Peyer's patch (tissue), 4 donors: ENCODE results near the gene SLC26A3. TPM values are rescaled to one million over a fixed set of nuclear protein-coding genes. Genes with fewer than 3 reads are reported as not detected.

Experiments
- DNase-seq, 3 donors: peaks; one replicate each; pipeline ENCODE4 v3.0.0-alpha.2; 2017 to 2019
- H3K27ac ChIP-seq, 4 donors: fragments of 200-600 bp; sonication (generic); one replicate each; pipeline ENCODE4 v1.5.1; 2016 to 2019
- H3K27me3 ChIP-seq, 2 donors: fragments of 200-600 bp; sonication (generic); one replicate each; pipeline ENCODE4 v1.5.1; 2019
- H3K36me3 ChIP-seq, 3 donors: fragments of 200-600 bp; sonication (generic); one replicate each; pipeline ENCODE4 v1.5.1; 2016 to 2019
- H3K4me1 ChIP-seq, 4 donors: fragments of 200-600 bp; sonication (generic); one replicate each; pipeline ENCODE4 v1.5.1; 2016 to 2019
- H3K4me3 ChIP-seq, 4 donors: fragments of 200-600 bp; sonication (generic); 1 replicate in 3 of 4; 2 replicates in 1 of 4; pipeline ENCODE4 v1.5.1; 2016 to 2019; ENCODE audit warnings: mild to moderate bottlenecking in 1 of 4
- H3K9me3 ChIP-seq, 4 donors: fragments of 200-600 bp; sonication (generic); one replicate each; pipeline ENCODE4 v1.5.1; 2016 to 2019; ENCODE audit warnings: mild to moderate bottlenecking in 1 of 4
- POLR2A ChIP-seq, 2 donors: fragments of 450-650 bp; IDR thresholded peaks; one replicate each; pipeline ENCODE4 v1.5.1; 2017; ENCODE audit warnings: antibody characterized with exemption in 2 of 2, mild to moderate bottlenecking in 2 of 2, moderate library complexity in 2 of 2
- total RNA-seq, 4 donors: library from RNA; depleted of rRNA; stranded (reverse); fragments of >200 nt; gene quantifications; one replicate each; pipeline ENCODE4 v1.1.0, GENCODE V29; 2016
- TF ChIP-seq, protein P1 (sequence below), 6 experiments: fragments of 450-650 bp in 4 of 6; fragments of 200-600 bp in 2 of 6; sonication (generic) in 1 of 6; IDR thresholded peaks; one replicate each; pipeline ENCODE4 v1.5.1; 2017 to 2019; ENCODE audit warnings: antibody characterized with exemption in 6 of 6, mild to moderate bottlenecking in 3 of 6, moderate library complexity in 1 of 6

SLC26A3 gene
- total RNA-seq, 4 donors from 2014 or later = 6.6 to 587 (median 341) TPM

DNA sequence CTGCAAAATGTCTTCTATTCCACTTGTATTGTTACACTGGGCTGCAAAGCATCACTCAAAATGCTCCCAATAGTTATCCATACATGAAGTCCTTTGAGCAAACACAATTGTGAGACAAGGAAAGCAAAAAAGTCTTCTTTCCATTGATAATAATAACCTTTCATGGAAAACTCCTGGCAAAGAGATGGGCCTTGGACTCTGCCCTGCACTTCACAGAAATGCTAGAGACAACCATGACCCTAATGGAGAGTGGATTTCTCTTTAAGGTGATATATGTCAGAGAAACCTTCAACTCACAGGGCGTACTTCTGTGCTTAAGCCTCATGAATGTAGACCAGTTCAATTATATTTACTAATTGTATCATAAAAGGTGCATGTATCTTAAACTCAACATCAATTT lies 19.4 kb downstream of the SLC26A3 start:
- Histone ChIP-seq H3K4me3 (no peak overlapping the region), H3K4me1 (peaks cover 0 to 15% (median 0%) of the 10 kb centered on the region in 4 donors), H3K36me3 (no peaks in the 10 kb centered on the region), H3K27me3 (no peaks in the 10 kb centered on the region), H3K27ac (no peak overlapping the region), H3K9me3 (no peaks in the 10 kb centered on the region)
- DNase-seq = no peak
- TF ChIP-seq, protein P1, sequence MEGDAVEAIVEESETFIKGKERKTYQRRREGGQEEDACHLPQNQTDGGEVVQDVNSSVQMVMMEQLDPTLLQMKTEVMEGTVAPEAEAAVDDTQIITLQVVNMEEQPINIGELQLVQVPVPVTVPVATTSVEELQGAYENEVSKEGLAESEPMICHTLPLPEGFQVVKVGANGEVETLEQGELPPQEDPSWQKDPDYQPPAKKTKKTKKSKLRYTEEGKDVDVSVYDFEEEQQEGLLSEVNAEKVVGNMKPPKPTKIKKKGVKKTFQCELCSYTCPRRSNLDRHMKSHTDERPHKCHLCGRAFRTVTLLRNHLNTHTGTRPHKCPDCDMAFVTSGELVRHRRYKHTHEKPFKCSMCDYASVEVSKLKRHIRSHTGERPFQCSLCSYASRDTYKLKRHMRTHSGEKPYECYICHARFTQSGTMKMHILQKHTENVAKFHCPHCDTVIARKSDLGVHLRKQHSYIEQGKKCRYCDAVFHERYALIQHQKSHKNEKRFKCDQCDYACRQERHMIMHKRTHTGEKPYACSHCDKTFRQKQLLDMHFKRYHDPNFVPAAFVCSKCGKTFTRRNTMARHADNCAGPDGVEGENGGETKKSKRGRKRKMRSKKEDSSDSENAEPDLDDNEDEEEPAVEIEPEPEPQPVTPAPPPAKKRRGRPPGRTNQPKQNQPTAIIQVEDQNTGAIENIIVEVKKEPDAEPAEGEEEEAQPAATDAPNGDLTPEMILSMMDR (IDR thresholded peaks at IDR 0.05) = no peak
- TF ChIP-seq POLR2A (IDR thresholded peaks at IDR 0.05) = no peak

DNA sequence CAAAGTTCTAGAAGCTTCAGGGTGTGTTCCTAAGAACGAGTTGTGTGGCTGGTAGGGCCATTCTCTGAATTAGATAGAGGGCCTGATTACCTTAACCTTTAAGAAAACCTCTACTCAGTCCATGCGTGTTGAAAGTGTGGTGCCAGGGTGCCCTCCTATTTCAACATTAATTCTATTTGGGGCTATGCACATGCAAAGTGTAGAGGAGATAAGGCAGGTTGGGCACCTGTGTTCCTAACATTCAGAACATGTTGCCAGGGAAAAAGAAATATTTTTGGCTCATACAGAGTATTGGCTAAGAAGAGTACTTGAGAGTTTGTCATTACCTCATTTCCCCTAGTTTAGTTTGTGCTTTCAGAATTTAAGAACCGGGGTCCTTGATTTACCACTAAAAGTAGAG lies 20.6 kb downstream of the SLC26A3 start:
- DNase-seq = no peak
- Histone ChIP-seq H3K27me3 (no peaks in the 10 kb centered on the region), H3K27ac (no peak overlapping the region), H3K4me3 (no peak overlapping the region), H3K4me1 (peaks cover 0 to 18% (median 0%) of the 10 kb centered on the region in 4 donors), H3K9me3 (no peaks in the 10 kb centered on the region), H3K36me3 (peaks cover 0 to 3% (median 0%) of the 10 kb centered on the region in 3 donors)
- TF ChIP-seq, protein P1 (IDR thresholded peaks at IDR 0.05) = no peak
- TF ChIP-seq POLR2A (IDR thresholded peaks at IDR 0.05) = no peak

DNA sequence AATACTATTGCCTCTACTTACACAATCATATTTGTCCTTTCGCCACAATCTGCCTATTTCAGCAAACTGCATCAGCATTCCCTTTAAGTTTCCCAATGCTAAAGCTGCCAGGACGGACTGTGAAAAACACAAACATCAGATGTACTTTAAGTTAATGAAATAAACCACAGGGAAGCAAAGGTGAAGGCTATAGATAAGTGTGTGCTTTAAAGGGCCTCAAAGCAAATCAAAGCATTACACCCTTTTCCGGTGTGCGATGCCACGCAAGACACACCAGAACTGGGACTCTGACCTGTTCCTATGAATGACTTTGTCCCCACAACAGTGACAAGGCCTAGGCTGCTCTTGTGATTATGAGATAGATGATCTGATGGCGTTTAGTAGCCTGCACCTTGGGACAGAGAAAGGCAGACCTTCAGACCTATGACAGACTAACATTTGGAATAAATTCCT lies 23.4 kb downstream of the SLC26A3 start:
- H3K4me3 ChIP-seq = no peak overlapping the region
- peaks cover 0 to 9% (median 0%) of the 10 kb centered on the region in 4 donors for H3K4me1 ChIP-seq
- TF ChIP-seq POLR2A (IDR thresholded peaks at IDR 0.05) = no peak
- TF ChIP-seq, protein P1 (IDR thresholded peaks at IDR 0.05) = no peak
- DNase-seq = peak in 2 of 3 donors; percentile 57 to 77
- H3K27ac ChIP-seq = peak overlapping the region in 2 of 4 donors; percentile 43 to 48
- no peaks in the 10 kb centered on the region for H3K27me3 ChIP-seq
- no peaks in the 10 kb centered on the region for H3K9me3 ChIP-seq
- H3K36me3 ChIP-seq = peaks cover 0 to 3% (median 0%) of the 10 kb centered on the region in 3 donors

DNA sequence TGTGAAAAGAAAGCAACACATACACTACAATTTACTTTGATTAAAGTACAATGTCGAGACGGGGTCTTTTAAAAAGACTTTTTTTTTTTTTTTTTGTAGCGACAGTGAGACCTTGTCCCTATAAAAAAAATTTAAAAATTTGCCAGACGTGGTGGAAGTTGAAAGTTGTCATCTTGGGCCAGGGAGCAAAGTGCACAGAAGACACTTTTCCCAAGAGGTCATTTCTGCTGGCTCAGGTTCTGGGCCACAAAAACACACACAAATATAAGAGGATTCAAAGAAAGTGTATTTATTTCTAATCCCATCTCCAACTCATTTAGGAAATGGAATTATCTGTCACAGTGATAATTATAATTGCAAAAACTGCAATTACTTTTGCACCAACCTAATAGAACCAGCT lies 24.7 kb downstream of the SLC26A3 start:
- Histone ChIP-seq H3K27me3 (no peaks in the 10 kb centered on the region), H3K9me3 (no peaks in the 10 kb centered on the region), H3K4me3 (no peak overlapping the region), H3K27ac (no peak overlapping the region), H3K36me3 (peaks cover 0 to 3% (median 0%) of the 10 kb centered on the region in 3 donors), H3K4me1 (peaks cover 0 to 9% (median 0%) of the 10 kb centered on the region in 4 donors)
- DNase-seq = no peak
- no peak for TF ChIP-seq POLR2A (IDR thresholded peaks at IDR 0.05)
- TF ChIP-seq, protein P1 (IDR thresholded peaks at IDR 0.05) = no peak

DNA sequence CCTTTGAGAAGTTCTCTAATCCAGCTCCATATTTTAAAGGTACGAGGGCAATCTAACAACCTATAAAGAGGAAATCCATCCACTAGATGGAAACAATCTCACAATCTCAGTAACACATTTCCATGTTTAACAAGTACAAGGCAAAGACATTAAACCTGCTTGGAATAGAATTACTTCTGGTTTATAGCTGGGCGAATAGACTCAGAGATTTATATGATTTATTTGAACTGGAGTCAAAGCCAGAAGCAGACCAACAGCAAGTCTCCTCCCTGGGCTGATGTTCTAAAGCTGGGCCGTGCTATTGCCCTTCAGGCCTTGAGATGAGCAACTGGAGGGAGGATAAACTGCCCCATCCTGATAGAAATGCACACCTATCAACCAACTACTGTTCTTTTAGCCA lies 25.3 kb downstream of the SLC26A3 start:
- H3K27me3 ChIP-seq = no peaks in the 10 kb centered on the region
- H3K4me1 ChIP-seq = peaks cover 0 to 9% (median 0%) of the 10 kb centered on the region in 4 donors
- no peaks in the 10 kb centered on the region for H3K9me3 ChIP-seq
- no peak overlapping the region for H3K4me3 ChIP-seq
- peaks cover 0 to 3% (median 0%) of the 10 kb centered on the region in 3 donors for H3K36me3 ChIP-seq
- no peak overlapping the region for H3K27ac ChIP-seq
- TF ChIP-seq POLR2A (IDR thresholded peaks at IDR 0.05) = no peak
- TF ChIP-seq, protein P1 (IDR thresholded peaks at IDR 0.05) = no peak
- DNase-seq = no peak

DNA sequence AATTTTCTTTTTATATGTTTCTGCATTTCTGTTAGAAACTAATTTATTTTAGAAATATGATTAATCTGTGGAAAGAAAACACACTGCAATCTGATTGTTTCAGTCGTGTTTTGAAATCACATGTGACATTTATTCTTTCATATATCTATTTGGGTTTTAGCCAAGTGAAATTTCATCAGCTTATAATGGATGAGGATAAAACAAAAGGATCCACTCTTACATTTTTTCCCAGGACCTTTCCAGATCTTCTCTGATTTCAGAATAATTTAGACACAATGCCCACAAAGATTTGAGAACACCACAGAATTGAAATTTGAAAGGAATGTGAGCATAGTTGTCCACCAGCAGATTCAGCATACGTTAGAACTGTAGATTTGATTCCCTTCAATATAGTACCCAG lies 30.0 kb downstream of the SLC26A3 start:
- TF ChIP-seq, protein P1 (IDR thresholded peaks at IDR 0.05) = no peak
- TF ChIP-seq POLR2A (IDR thresholded peaks at IDR 0.05) = no peak
- no peaks in the 10 kb centered on the region for H3K4me1 ChIP-seq
- H3K27ac ChIP-seq = no peak overlapping the region
- no peak for DNase-seq
- H3K4me3 ChIP-seq = no peak overlapping the region
- no peaks in the 10 kb centered on the region for H3K27me3 ChIP-seq
- H3K9me3 ChIP-seq = no peaks in the 10 kb centered on the region
- peaks cover 0 to 8% (median 0%) of the 10 kb centered on the region in 3 donors for H3K36me3 ChIP-seq
